ENCODE measurements around the gene ZNF273. TPM values are rescaled to one million over a fixed set of nuclear protein-coding genes. Genes with fewer than 3 reads are reported as not detected.
A peak's percentile ranks its signal among the peaks of the same experiment; 100 is the strongest.

ZNF273 gene
- total RNA-seq, 2 donors from 2014 or later, result 15.5 to 20.5 TPM

DNA sequence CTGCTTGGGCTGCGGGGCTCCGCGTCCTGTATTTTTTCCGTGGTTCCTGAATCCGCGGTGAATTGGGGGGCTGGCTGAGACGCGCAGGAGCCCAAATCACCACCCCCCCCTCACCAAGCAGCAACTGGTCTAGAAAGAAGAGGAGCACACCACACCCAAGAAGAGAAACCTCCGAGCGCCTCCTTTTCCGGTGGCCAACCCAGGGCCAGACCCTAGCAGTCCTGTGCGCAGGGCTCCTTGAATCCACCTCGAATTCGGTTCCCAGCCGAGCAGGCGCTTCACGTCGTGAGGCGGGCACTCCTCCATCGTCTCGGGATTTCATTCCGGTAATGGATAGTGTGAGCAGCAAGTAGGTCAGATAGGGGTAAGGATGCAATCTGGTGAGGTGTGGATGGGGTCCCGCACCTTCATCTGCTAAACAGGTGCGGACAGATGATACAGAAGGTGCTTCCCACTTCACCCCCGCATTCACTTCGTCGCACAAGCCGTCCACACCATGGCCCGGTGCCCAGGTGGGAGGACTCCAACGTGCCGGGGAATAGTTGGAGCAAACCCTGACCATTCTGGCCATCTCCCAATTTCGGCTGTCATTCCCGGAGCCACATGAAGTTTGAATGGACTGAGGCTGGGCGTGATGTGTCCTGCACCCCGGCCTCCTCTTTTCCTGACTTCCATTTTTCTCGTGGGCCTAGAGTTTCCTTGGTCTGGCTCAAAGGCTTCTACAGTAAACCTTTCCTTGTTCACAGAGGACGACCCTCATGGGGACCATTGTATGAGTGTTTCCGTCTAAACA is 19.8 kb upstream of the ZNF273 start:
- 88 to 94% methylated on average over 16 to 38 of the region's 38 CpGs for WGBS, 2 experiments (ENCODE audit: insufficient coverage in 1 of 2, insufficient read length in 1 of 2)
- no peaks in the 10 kb centered on the region for H3K4me1 ChIP-seq (ENCODE audit: control insufficient read depth, insufficient read depth, low read length)
- no peak overlapping the region for H3K9ac ChIP-seq (ENCODE audit: extremely low read depth, low read length, poor library complexity, severe bottlenecking)
- H3K27ac ChIP-seq (ENCODE audit: low read depth, low read length), result no peak overlapping the region
- DNase-seq, result peak; percentile 24
- H3K36me3 ChIP-seq (ENCODE audit: control insufficient read depth, insufficient read depth, low read length), result no peaks in the 10 kb centered on the region
- H3K27ac Mint-ChIP-seq, result no peak overlapping the region
- H3K4me3 Mint-ChIP-seq, result peak overlapping the region; percentile 26
- H3K36me3 Mint-ChIP-seq (ENCODE audit: low read depth), result peaks cover 3% of the 10 kb centered on the region
- peaks cover 52% of the 10 kb centered on the region for H3K27me3 ChIP-seq (ENCODE audit: control insufficient read depth, insufficient read depth, low read length, poor library complexity, severe bottlenecking)
- H3K4me1 Mint-ChIP-seq, result no peaks in the 10 kb centered on the region
- H3K27me3 Mint-ChIP-seq (ENCODE audit: insufficient read depth), result peaks cover 89% of the 10 kb centered on the region
- H3K9me3 Mint-ChIP-seq, result peaks cover 54% of the 10 kb centered on the region
- TF ChIP-seq, protein P1, sequence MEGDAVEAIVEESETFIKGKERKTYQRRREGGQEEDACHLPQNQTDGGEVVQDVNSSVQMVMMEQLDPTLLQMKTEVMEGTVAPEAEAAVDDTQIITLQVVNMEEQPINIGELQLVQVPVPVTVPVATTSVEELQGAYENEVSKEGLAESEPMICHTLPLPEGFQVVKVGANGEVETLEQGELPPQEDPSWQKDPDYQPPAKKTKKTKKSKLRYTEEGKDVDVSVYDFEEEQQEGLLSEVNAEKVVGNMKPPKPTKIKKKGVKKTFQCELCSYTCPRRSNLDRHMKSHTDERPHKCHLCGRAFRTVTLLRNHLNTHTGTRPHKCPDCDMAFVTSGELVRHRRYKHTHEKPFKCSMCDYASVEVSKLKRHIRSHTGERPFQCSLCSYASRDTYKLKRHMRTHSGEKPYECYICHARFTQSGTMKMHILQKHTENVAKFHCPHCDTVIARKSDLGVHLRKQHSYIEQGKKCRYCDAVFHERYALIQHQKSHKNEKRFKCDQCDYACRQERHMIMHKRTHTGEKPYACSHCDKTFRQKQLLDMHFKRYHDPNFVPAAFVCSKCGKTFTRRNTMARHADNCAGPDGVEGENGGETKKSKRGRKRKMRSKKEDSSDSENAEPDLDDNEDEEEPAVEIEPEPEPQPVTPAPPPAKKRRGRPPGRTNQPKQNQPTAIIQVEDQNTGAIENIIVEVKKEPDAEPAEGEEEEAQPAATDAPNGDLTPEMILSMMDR (conservative IDR thresholded peaks at IDR 0.05), result no peak
- H3K9me3 ChIP-seq (ENCODE audit: control insufficient read depth, low read length), result no peaks in the 10 kb centered on the region
- no peak overlapping the region for H3K4me3 ChIP-seq (ENCODE audit: low read length)

DNA sequence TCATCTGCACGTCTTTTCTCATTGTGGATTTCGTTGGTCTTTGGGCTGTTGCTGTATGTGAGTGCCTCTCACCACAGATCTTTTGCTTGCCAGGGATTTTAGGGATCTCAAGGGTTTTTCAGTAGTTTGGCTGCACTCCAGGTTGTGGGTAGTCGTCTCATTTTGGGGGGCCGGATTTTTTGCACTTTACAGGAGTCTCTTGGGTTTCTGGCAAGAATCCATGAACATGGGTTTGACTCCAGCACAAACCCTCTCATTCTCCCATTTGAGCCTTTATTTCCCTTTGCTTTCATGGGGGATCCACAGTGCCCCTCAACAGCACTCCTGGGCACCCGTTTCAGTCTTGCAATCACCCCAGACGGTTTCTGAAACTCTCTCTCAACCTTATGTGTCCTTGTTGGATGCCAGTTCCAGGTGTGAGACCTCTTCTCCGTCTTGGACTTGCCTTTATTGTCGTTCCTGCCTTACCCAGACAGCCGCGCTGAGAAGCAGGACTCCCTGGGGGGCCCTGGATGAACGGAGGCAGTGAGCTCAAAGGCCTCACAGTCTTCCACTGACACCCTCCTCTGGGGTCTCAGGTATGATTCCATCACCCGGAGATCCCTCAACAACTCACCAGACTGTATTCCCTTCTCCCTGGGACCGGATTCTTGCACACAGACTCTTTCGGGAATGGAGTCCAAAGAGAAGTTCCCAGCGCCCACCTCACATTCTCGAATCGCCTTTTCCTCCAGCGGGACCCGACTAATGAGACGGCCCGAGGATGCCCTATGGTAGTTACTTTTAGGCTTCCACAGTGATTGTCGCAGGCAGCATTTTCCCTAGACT is 18.8 kb upstream of the ZNF273 start:
- no peak overlapping the region for H3K9ac ChIP-seq (ENCODE audit: extremely low read depth, low read length, poor library complexity, severe bottlenecking)
- Mint-ChIP-seq H3K27ac (no peak overlapping the region), H3K27me3 (ENCODE audit: insufficient read depth) (peaks cover 88% of the 10 kb centered on the region), H3K36me3 (ENCODE audit: low read depth) (peaks cover 3% of the 10 kb centered on the region), H3K4me3 (no peak overlapping the region), H3K4me1 (peaks cover 4% of the 10 kb centered on the region), H3K9me3 (peaks cover 46% of the 10 kb centered on the region)
- H3K27me3 ChIP-seq (ENCODE audit: control insufficient read depth, insufficient read depth, low read length, poor library complexity, severe bottlenecking), result peaks cover 54% of the 10 kb centered on the region
- TF ChIP-seq, protein P1 (conservative IDR thresholded peaks at IDR 0.05), result no peak
- no peaks in the 10 kb centered on the region for H3K4me1 ChIP-seq (ENCODE audit: control insufficient read depth, insufficient read depth, low read length)
- no peak overlapping the region for H3K4me3 ChIP-seq (ENCODE audit: low read length)
- WGBS, 2 experiments (ENCODE audit: insufficient coverage in 1 of 2, insufficient read length in 1 of 2), result 87 to 90% methylated on average over 20 to 22 of the region's 22 CpGs
- H3K9me3 ChIP-seq (ENCODE audit: control insufficient read depth, low read length), result no peaks in the 10 kb centered on the region
- peak; percentile 14 for DNase-seq
- no peak overlapping the region for H3K27ac ChIP-seq (ENCODE audit: low read depth, low read length)
- H3K36me3 ChIP-seq (ENCODE audit: control insufficient read depth, insufficient read depth, low read length), result no peaks in the 10 kb centered on the region

DNA sequence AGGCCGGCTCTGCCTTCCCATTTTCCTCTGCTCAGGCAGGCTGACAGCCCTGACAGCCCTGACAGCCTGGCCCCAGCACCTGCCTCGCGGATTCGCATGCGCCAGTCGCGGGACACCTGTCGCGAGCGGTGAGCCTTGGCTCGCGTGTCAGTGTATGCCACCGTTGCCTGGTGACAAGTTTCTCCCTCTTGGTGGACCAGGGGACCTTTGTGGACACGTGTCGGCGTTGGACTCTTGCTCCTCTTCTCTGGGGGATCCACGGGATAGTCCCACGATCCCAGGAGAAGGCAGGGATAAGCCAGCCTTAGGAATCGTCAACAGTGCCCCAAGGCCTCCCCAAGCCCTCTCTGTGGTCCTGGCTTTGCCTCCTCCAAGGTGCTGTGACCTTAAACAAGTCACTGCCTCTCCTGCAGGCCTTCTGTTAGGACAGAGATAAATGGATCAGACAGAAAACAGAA is 18.1 kb upstream of the ZNF273 start:
- peaks cover 41% of the 10 kb centered on the region for H3K9me3 Mint-ChIP-seq
- TF ChIP-seq, protein P1 (conservative IDR thresholded peaks at IDR 0.05), result no peak
- peaks cover 60% of the 10 kb centered on the region for H3K27me3 ChIP-seq (ENCODE audit: control insufficient read depth, insufficient read depth, low read length, poor library complexity, severe bottlenecking)
- no peaks in the 10 kb centered on the region for H3K4me1 ChIP-seq (ENCODE audit: control insufficient read depth, insufficient read depth, low read length)
- DNase-seq, result peak; percentile 13
- no peak overlapping the region for H3K4me3 ChIP-seq (ENCODE audit: low read length)
- 81 to 82% methylated on average over 13 to 19 of the region's 19 CpGs for WGBS, 2 experiments (ENCODE audit: insufficient coverage in 1 of 2, insufficient read length in 1 of 2)
- H3K9ac ChIP-seq (ENCODE audit: extremely low read depth, low read length, poor library complexity, severe bottlenecking), result no peak overlapping the region
- H3K27ac Mint-ChIP-seq, result no peak overlapping the region
- peaks cover 4% of the 10 kb centered on the region for H3K4me1 Mint-ChIP-seq
- H3K27me3 Mint-ChIP-seq (ENCODE audit: insufficient read depth), result peaks cover 93% of the 10 kb centered on the region
- H3K36me3 ChIP-seq (ENCODE audit: control insufficient read depth, insufficient read depth, low read length), result no peaks in the 10 kb centered on the region
- no peak overlapping the region for H3K27ac ChIP-seq (ENCODE audit: low read depth, low read length)
- H3K36me3 Mint-ChIP-seq (ENCODE audit: low read depth), result peaks cover 3% of the 10 kb centered on the region
- H3K9me3 ChIP-seq (ENCODE audit: control insufficient read depth, low read length), result no peaks in the 10 kb centered on the region
- no peak overlapping the region for H3K4me3 Mint-ChIP-seq

Data from endodermal cell (in vitro differentiated cells).